GM12892 (cell line): ENCODE results near the gene MINDY4.

Experiments used
- DNase-seq: peaks from one replicate; pipeline ENCODE4 v3.0.0; 2011; ENCODE audit not compliant: insufficient read length
- FAIRE-seq: peaks from 2 replicates; lab custom pipeline; 2011; peaks lifted over from hg19 to GRCh38; lab: Jason Lieb, UNC
- POLR2A ChIP-seq: IDR thresholded peaks from 2 replicates; pipeline ENCODE4 v1.6.1; 2011; ENCODE audit warnings: low read depth, low read length, control low read depth
- POLR2AphosphoS5 ChIP-seq: IDR thresholded peaks from 2 replicates; pipeline ENCODE4 v1.6.1; 2011; ENCODE audit warnings: low read depth, low read length, control low read depth
- TAF1 ChIP-seq: IDR thresholded peaks from 2 replicates; pipeline ENCODE4 v1.6.1; 2011; ENCODE audit warnings: low read depth, mild to moderate bottlenecking, control low read depth, low read length, borderline replicate concordance

The MINDY4 gene

GRCh38 chr7:30870821-30871518 is 99.8 kb downstream of the MINDY4 start:
- FAIRE-seq (no peak), DNase-seq (no peak)
- TF ChIP-seq POLR2AphosphoS5 (no peak), TAF1 (no peak), POLR2A (no peak)

- TF ChIP-seq POLR2A = no peak
- no peak for TF ChIP-seq TAF1
- no peak for TF ChIP-seq POLR2AphosphoS5
- FAIRE-seq = no peak
- no peak for DNase-seq
Measured at GRCh38 chr7:30871655-30872054, 100.4 kb downstream of the MINDY4 start.

- no peak for FAIRE-seq
- TF ChIP-seq POLR2A (no peak), TAF1 (no peak), POLR2AphosphoS5 (no peak)
- no peak for DNase-seq
Measured at GRCh38 chr7:30873207-30873606, 102.0 kb downstream of the MINDY4 start.

GRCh38 chr7:30873656-30874055 is 102.4 kb downstream of the MINDY4 start:
- DNase-seq = no peak
- no peak for FAIRE-seq
- TF ChIP-seq TAF1 (no peak), POLR2AphosphoS5 (no peak), POLR2A (no peak)

GRCh38 chr7:30874656-30875302 is 103.6 kb downstream of the MINDY4 start:
- DNase-seq (no peak), FAIRE-seq (no peak)
- TF ChIP-seq TAF1 (no peak), POLR2A (no peak), POLR2AphosphoS5 (no peak)

- DNase-seq (no peak), FAIRE-seq (no peak)
- TF ChIP-seq POLR2A = no peak
- no peak for TF ChIP-seq POLR2AphosphoS5
- no peak for TF ChIP-seq TAF1
Measured at GRCh38 chr7:30877015-30877769, 106.0 kb downstream of the MINDY4 start.

- TF ChIP-seq POLR2A = no peak
- no peak for TF ChIP-seq TAF1
- TF ChIP-seq POLR2AphosphoS5 = no peak
- FAIRE-seq = no peak
- no peak for DNase-seq
Measured at GRCh38 chr7:30877993-30878392, 106.8 kb downstream of the MINDY4 start.

- no peak for DNase-seq
- TF ChIP-seq TAF1 (no peak), POLR2A (no peak), POLR2AphosphoS5 (no peak)
- no peak for FAIRE-seq
Measured at GRCh38 chr7:30879139-30880124, 108.2 kb downstream of the MINDY4 start.

GRCh38 chr7:30880125-30880720 is 109.0 kb downstream of the MINDY4 start:
- TF ChIP-seq POLR2AphosphoS5 = no peak
- TF ChIP-seq POLR2A = no peak
- TF ChIP-seq TAF1 = no peak
- FAIRE-seq (no peak), DNase-seq (no peak)

- no peak for FAIRE-seq
Measured at GRCh38 chr7:30880941-30881340, 109.7 kb downstream of the MINDY4 start.

More at GRCh38 chr7:30880941-30881340, 109.7 kb downstream of the MINDY4 start:
- no peak for DNase-seq
- TF ChIP-seq POLR2A = no peak
- TF ChIP-seq TAF1 = no peak
- TF ChIP-seq POLR2AphosphoS5 = no peak
